K562 (cell line): ENCODE data around the gene SEZ6L. TPM values are rescaled to one million over a fixed set of nuclear protein-coding genes. Genes with fewer than 3 reads are reported as not detected.

Source experiments
- E2F6 ChIP-seq, 2 experiments: IDR thresholded peaks; 2 replicates each; pipeline ENCODE4 v1.6.1; 2011; ENCODE audit warnings: borderline replicate concordance in 1 of 2, control low read depth in 1 of 2, low read depth in 1 of 2, low read length in 1 of 2, mild to moderate bottlenecking in 1 of 2, mixed read lengths in 1 of 2, moderate library complexity in 1 of 2; ENCODE audit not compliant: insufficient read depth in 1 of 2, insufficient read length in 1 of 2, poor library complexity in 1 of 2, severe bottlenecking in 1 of 2; ENCODE audit errors: extremely low read depth in 1 of 2
- ETV6 ChIP-seq, 3 experiments: fragments of 150-350 bp in 1 of 3; sonication (generic) in 1 of 3; formaldehyde crosslinking in 1 of 3; IDR thresholded peaks; 2 replicates each; pipeline versions ENCODE4 v1.6.1 to v1.8.0; 2014 to 2022; ENCODE audit warnings: borderline replicate concordance in 2 of 3, low read depth in 2 of 3, antibody characterized with exemption in 1 of 3, low read length in 1 of 3, mild to moderate bottlenecking in 1 of 3, missing genetic modification reagents in 1 of 3
- MLLT1 ChIP-seq, 2 experiments: fragments of 450-650 bp; IDR thresholded peaks; 2 replicates each; pipeline ENCODE4 v1.6.1; 2016
- SMAD1 ChIP-seq: fragments of 150-350 bp; IDR thresholded peaks from 2 replicates; pipeline ENCODE4 v1.6.1; 2014; ENCODE audit warnings: low read length, low read depth; ENCODE audit not compliant: partially characterized antibody
- ZBTB40 ChIP-seq, 2 experiments: fragments of 450-650 bp in 1 of 2; sonication (generic) in 1 of 2; formaldehyde crosslinking in 1 of 2; IDR thresholded peaks; 2 replicates each; pipeline versions ENCODE4 v1.7.1 to v1.9.0; 2016 to 2022; ENCODE audit warnings: inconsistent platforms in 1 of 2, mild to moderate bottlenecking in 1 of 2, missing genetic modification reagents in 1 of 2
- ZNF12 ChIP-seq: sonication (generic); formaldehyde crosslinking; IDR thresholded peaks from 2 replicates; pipeline ENCODE4 v1.4.0; 2020; ENCODE audit warnings: mild to moderate bottlenecking, missing genetic modification reagents
- ZNF561 ChIP-seq: fragments of 450-650 bp; formaldehyde crosslinking; conservative IDR thresholded peaks from 2 replicates; pipeline ENCODE4 v1.4.0; 2020; ENCODE audit warnings: mild to moderate bottlenecking, moderate library complexity
- ZNF740 ChIP-seq, 3 experiments: fragments of 200-800 bp in 1 of 3; sonication (Bioruptor generic) in 1 of 3; sonication (generic) in 1 of 3; formaldehyde crosslinking in 1 of 3; IDR thresholded peaks; 2 replicates each; pipeline versions ENCODE4 v1.6.1 to v1.8.0; 2016 to 2022; ENCODE audit warnings: mild to moderate bottlenecking in 2 of 3, missing compliant biosample characterization in 2 of 3, missing genetic modification characterization in 2 of 3, missing genetic modification reagents in 1 of 3
- ZNF79 ChIP-seq: fragments of 250-450 bp; sonication (Bioruptor Pico); IDR thresholded peaks from 2 replicates; pipeline ENCODE4 v1.4.0; 2020; ENCODE audit warnings: low read depth, mild to moderate bottlenecking, moderate library complexity
- polyA plus RNA-seq, 8 experiments: library from polyadenylated mRNA; depleted of rRNA in 4 of 8; stranded (reverse) in 5 of 8; unstranded in 3 of 8; fragments of >200 nt; fragmentation: Nextera tagmentation in 2 of 8; fragmentation: Illumina TruSeq in 1 of 8; extraction: Ambion mirVana in 2 of 8; extraction: Trizol in 1 of 8; gene quantifications; 2 replicates each; pipeline versions ENCODE4 v1.2.1 to v1.2.3, GENCODE V29; 2011 to 2014; ENCODE audit warnings: inconsistent platforms in 1 of 8, missing spikeins in 1 of 8
- total RNA-seq, 7 experiments: library from RNA; depleted of rRNA in 6 of 7; stranded (reverse); fragments of >200 nt in 6 of 7; fragmentation: Illumina TruSeq in 2 of 7; extraction: Trizol in 2 of 7; gene quantifications; 2 replicates each; pipeline versions ENCODE4 v1.2.1 to v1.2.3, GENCODE V29; 2011 to 2021; ENCODE audit warnings: low replicate concordance in 1 of 7

SEZ6L gene
- total and polyA plus RNA-seq, 9 of the 15 experiments (the other 6 are each of a cell fraction or from before 2014, with no cell fraction given): not detected

DNA sequence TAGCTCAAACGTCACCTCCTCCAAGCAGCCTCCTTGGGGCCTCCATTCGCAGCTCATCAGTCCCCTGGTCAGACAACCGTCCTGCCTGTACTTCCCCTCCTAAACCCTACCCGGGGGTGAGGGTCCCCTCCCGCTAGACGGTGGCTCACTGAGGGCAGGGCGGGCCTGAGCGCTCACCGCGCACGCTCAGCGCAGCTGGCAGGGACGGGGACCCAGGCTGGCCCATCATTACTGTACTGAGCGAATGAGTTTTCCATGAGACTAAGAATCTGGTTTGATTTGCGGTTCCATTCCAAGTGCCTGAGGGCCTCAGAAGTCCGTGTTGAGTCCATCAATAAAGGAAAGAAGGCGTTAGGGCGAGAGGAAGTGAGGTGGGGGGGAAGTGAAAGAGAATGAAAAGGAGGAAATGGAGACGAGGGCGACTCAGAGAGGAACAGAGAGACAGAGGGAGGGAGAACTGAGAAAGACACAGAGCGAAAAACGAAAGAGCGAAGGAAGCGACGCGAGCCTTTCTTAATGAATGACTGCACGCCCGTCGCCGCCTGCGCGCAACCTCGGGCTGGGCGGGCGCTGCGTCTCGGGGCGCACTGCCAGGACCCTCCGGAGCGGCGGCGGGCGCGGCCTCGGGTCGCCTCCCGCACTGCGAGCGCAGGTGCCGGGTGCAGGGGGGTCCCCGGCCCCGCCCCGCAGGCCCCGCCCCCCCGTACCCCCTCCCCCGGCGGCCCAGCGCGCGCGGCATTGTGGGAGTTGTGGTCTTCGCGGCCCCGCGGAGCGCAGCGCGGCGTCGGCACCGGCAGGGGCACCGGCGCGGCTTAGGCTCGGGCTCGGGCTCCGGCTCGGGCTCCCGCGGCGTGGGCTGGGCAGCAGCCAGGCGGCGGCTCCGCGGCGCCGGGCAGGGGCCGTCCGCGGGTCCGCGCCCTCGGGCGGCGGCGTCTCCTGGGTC, 259.5 kb downstream of the SEZ6L start, which contains the start of gene ASPHD2 (continued):
- TF ChIP-seq ZBTB40 (IDR thresholded peaks at IDR 0.05): peak; percentile 58
- no peak for TF ChIP-seq ZBTB40 (CRISPR knock-in tag; IDR thresholded peaks at IDR 0.05)
- peak; percentile 81 for TF ChIP-seq ZNF740 (CRISPR knock-in tag; IDR thresholded peaks at IDR 0.05)
- TF ChIP-seq ZNF740 (tag; IDR thresholded peaks at IDR 0.05): no peak
- no peak for TF ChIP-seq ZNF561 (CRISPR knock-in tag)
- TF ChIP-seq ZNF12 (CRISPR knock-in tag): no peak
- TF ChIP-seq MLLT1 (IDR thresholded peaks at IDR 0.05): no peak
- TF ChIP-seq ZNF79 (CRISPR knock-in tag): no peak
- TF ChIP-seq ETV6 (IDR thresholded peaks at IDR 0.05; ENCODE audit: borderline replicate concordance in 1 of 2, low read depth in 2 of 2, low read length in 1 of 2): no peak
- no peak for TF ChIP-seq ETV6 (CRISPR knock-in tag; IDR thresholded peaks at IDR 0.05; ENCODE audit: borderline replicate concordance)
- TF ChIP-seq SMAD1: no peak
- TF ChIP-seq E2F6 (IDR thresholded peaks at IDR 0.05; ENCODE audit: borderline replicate concordance in 1 of 2, extremely low read depth in 1 of 2, insufficient read depth in 1 of 2, insufficient read length in 1 of 2, low read depth in 1 of 2, low read length in 1 of 2, poor library complexity in 1 of 2, severe bottlenecking in 1 of 2): peak in 1 of 2 experiments; percentile 31
